Measurements from ENCODE around the gene HGF.
"Not testable (repeated sequence)": the region's sequence is repeated elsewhere in the genome, so short reads cannot be mapped to it uniquely, and the experiment has no call there.

The HGF gene

GRCh38 chr7:81811956-81812865, 42.4 kb upstream of the HGF start:
- ATAC-seq = no peak
- TF ChIP-seq TSHZ2 (CRISPR knock-in tag; IDR thresholded peaks at IDR 0.05) = no peak
- no peak for TF ChIP-seq RARB (CRISPR knock-in tag; IDR thresholded peaks at IDR 0.05)
- TF ChIP-seq ISL1 (CRISPR knock-in tag; IDR thresholded peaks at IDR 0.05) = no peak
- no peak for TF ChIP-seq TOX (CRISPR knock-in tag; IDR thresholded peaks at IDR 0.05; ENCODE audit: borderline replicate concordance)
- TF ChIP-seq ZNF70 (CRISPR knock-in tag; IDR thresholded peaks at IDR 0.05) = no peak
- TF ChIP-seq OSR1 (CRISPR knock-in tag; IDR thresholded peaks at IDR 0.05) = no peak
- TF ChIP-seq ZNF8 (CRISPR knock-in tag; IDR thresholded peaks at IDR 0.05) = no peak
- TF ChIP-seq SNAI2 (CRISPR knock-in tag; IDR thresholded peaks at IDR 0.05) = no peak
- TF ChIP-seq POU6F1 (CRISPR knock-in tag; IDR thresholded peaks at IDR 0.05; ENCODE audit: borderline replicate concordance, low read depth) = no peak
- TF ChIP-seq PATZ1 (CRISPR knock-in tag; IDR thresholded peaks at IDR 0.05; ENCODE audit: borderline replicate concordance) = no peak
- no peak for TF ChIP-seq CSDC2 (CRISPR knock-in tag; IDR thresholded peaks at IDR 0.05)
- TF ChIP-seq BACH2 (CRISPR knock-in tag; IDR thresholded peaks at IDR 0.05; ENCODE audit: borderline replicate concordance) = no peak
- TF ChIP-seq TCF4 (CRISPR knock-in tag; IDR thresholded peaks at IDR 0.05; ENCODE audit: borderline replicate concordance) = no peak
- TF ChIP-seq ARNTL (CRISPR knock-in tag; IDR thresholded peaks at IDR 0.05; ENCODE audit: borderline replicate concordance, low read depth) = no peak
- no peak for TF ChIP-seq CSRNP3 (CRISPR knock-in tag; IDR thresholded peaks at IDR 0.05)

GRCh38 chr7:81810476-81811155, 40.8 kb upstream of the HGF start:
- no peak for ATAC-seq

GRCh38 chr7:81808310-81808709, 38.5 kb upstream of the HGF start:
- ATAC-seq = not testable (repeated sequence)

More at GRCh38 chr7:81810476-81811155, 40.8 kb upstream of the HGF start:
- TF ChIP-seq ZNF70 (CRISPR knock-in tag; IDR thresholded peaks at IDR 0.05) = no peak
- no peak for TF ChIP-seq ARNTL (CRISPR knock-in tag; IDR thresholded peaks at IDR 0.05; ENCODE audit: borderline replicate concordance, low read depth)
- TF ChIP-seq OSR1 (CRISPR knock-in tag; IDR thresholded peaks at IDR 0.05) = no peak

GRCh38 chr7:81803267-81803666, 33.4 kb upstream of the HGF start:
- ATAC-seq = no peak
- TF ChIP-seq ZC3H10 (CRISPR knock-in tag; IDR thresholded peaks at IDR 0.05) = no peak
- no peak for TF ChIP-seq PPARA (CRISPR knock-in tag; IDR thresholded peaks at IDR 0.05; ENCODE audit: borderline replicate concordance)
- no peak for TF ChIP-seq PATZ1 (CRISPR knock-in tag; IDR thresholded peaks at IDR 0.05; ENCODE audit: borderline replicate concordance)
- TF ChIP-seq ZNF8 (CRISPR knock-in tag; IDR thresholded peaks at IDR 0.05) = no peak
- TF ChIP-seq GLIS3 (CRISPR knock-in tag; IDR thresholded peaks at IDR 0.05) = no peak
- TF ChIP-seq ZFP3 (CRISPR knock-in tag; IDR thresholded peaks at IDR 0.05) = no peak
- no peak for TF ChIP-seq TSHZ2 (CRISPR knock-in tag; IDR thresholded peaks at IDR 0.05)
- TF ChIP-seq CSDC2 (CRISPR knock-in tag; IDR thresholded peaks at IDR 0.05) = no peak
- TF ChIP-seq POU6F1 (CRISPR knock-in tag; IDR thresholded peaks at IDR 0.05; ENCODE audit: borderline replicate concordance, low read depth) = no peak

More at GRCh38 chr7:81808310-81808709, 38.5 kb upstream of the HGF start:
- TF ChIP-seq ZNF8 (CRISPR knock-in tag; IDR thresholded peaks at IDR 0.05) = peak; percentile 82

Measured in SK-N-SH treated with all-trans-retinoic acid at 6 μM for 48 hours (cell line).